Stimulated activated CD8-positive, alpha-beta memory T cell treated with anti-CD3 and anti-CD28 coated beads, Interleukin-15, amount 100 ng/mL, for 1 hour (primary cell): ENCODE data around the gene GATB.

Experiments used
- DNase-seq: peaks from one replicate; pipeline ENCODE4 v3.0.0-alpha.2; 2020; ENCODE audit warnings: low read depth

GATB gene

DNA sequence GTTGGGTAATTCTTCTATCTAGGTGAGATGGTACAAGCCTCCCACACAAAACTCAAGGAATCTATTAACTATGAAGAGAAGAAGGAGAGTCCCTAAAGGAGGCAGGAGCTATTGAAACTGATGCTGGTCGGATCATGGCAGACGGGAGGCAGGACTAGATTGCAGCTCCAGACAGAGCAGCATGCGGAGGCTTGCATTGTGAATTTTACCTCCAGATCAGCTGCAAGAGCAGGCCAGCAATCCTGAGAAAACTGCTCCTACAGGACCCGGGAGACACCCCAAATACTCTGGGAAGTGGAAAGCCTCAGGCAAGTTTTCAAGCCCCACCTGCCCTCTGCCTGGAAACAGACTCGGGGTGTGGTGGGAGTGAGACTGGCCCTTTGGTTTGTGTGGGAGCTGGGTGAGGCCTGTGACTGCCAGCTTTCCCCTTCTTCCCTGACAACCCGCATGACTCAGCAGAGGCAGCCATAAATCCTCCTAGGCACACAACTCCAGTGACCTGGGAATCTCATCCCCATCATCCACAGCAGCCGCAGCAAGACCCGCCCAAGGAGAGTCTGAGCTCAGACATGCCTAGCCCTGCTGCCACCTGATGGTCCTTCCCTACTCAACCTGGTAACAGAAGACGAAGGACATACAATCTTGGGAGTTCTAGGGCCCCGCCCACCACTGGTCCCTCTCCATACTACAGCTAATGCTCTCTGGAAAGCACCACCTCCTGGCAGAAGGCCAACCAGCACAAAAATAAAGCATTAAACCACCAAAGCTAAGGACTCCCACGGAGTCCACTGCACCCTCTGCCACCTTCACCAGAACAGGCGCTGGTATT, 30.9 kb downstream of the GATB start:
- DNase-seq = no peak

DNA sequence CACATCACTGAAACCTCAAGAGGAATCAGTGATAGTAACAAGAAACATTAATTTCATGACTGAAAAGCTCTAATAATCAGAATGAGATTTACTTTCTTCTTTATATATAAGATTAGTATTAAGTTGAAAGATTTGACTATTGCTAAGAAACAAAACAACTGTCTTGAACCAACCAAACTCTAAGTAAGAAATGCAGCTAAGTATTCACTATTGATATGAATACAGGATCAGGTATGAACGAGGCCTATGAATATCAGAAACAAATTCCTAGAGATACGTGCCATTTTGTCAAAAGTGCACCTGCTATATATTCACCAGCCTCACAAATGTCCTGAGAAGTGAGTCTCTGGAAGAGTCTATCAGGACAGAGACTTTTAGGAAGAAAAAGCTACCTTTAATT, 32.1 kb downstream of the GATB start:
- DNase-seq = no peak

DNA sequence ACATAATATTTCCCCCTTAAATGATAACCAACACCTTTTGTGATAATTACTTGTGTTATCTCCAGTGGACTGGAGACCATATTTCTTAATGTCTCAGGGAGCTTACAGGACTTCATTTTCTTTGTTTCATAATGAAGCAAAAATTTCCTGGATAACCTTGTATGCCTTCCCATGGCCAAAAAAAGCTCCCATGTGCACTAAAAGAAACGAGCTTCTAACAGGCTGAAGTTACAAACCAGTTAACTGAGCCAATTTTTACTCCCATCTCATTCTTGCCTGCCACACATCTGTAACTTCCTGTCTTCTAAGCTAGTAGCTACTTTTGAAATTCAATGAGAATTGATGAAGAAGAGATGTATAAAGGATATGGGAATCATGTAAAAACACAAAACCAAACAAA, 32.8 kb downstream of the GATB start:
- no peak for DNase-seq

- DNase-seq = no peak
Observed at GRCh38 chr4:151727365-151727764, 33.4 kb downstream of the GATB start.

DNA sequence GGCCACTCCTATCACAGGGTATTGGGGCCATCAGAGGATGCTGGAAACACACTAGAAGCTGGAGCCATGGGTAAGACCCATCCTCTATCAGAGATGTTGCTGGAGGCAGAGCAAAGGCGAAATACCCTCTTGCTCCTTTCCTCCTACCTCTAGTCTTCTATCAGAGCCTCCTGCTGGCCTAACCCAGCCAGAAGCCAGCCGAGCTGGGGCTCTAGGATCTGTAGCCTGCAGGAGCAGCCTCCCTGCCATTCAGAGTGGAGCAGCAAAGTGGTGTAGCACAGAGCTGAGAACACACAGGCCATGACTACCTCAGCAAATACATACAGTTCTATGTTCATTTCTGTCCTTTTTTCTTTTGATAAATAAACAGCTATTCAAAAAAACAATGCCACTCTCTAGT, 35.7 kb downstream of the GATB start:
- no peak for DNase-seq

- DNase-seq = no peak
Observed at GRCh38 chr4:151721916-151722315, 38.9 kb downstream of the GATB start.

GRCh38 chr4:151721466-151721865, 39.3 kb downstream of the GATB start:
- DNase-seq = no peak

DNA sequence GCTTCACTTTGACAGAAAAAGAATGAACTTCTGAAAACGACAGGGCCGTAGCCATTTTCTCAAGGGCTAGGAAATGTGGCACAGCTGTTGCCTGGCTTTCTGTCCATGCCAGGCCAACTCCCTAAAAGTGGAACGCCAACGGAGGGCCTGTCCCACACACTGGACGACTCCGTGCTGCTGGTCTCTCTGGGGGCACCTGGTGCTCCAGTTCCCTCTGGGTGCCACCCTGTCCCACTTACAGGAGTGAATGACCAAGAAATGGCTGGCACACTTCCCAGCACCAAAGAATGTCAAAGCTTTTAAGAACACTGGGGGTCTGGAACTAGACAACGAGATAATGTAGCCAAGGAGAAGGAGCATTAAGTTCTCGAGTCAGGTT, 40.9 kb downstream of the GATB start:
- no peak for DNase-seq

- no peak for DNase-seq
Observed at GRCh38 chr4:151718984-151719955, 41.5 kb downstream of the GATB start.

DNA sequence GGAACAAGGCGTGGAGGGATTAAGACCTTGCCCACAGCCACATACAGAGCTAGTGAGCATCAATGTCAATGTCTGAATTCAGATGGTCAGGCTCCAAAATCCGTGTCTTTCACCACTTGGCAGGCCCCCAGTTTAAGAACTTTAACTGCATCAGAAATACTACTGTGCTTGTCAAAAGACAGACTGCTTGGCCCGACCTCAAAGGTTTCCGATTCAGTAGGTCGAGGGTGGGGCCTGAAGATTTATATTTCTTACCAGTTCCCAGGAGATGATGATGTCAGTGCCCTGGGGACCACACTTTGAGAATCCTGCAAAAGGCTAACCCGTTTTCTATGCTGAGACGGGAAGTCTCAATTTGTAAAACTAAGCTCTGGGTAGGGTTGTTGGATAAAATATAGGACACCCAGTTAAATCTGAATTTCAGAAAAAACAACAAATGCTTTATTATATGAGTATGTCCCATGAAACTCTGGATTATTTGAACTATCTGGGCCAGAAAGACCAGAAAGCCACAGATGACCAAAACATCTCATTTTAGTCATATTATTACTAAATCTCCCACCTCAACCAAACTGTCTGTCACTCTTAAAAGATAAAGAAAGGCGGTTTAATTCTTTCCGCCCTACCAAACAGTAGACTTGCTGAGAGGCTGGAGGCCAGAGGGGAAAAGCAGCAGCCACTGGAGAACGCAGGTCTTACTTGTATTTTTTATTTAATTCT, 42.7 kb downstream of the GATB start:
- no peak for DNase-seq

- DNase-seq = no peak
Observed at GRCh38 chr4:151717314-151717713, 43.5 kb downstream of the GATB start.

DNA sequence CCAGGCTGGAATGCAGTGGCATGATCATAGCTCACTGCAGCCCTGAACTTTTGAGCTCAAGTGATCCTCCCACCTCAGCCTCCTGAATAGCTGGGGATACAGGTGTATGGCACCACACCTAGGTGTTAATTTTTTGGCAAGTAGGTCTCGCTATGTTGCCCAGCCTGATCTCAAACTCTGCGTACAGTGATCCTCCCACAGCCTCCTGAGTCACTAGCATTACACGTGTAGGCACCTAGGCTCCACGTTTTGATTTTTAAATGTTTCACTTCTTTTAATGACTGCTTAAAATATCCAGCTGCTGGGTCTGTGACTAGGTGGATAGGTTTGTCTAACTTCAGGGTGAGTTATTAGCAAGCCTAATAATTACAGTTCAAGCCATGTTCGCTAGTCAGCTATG, 44.5 kb downstream of the GATB start:
- DNase-seq = no peak

DNA sequence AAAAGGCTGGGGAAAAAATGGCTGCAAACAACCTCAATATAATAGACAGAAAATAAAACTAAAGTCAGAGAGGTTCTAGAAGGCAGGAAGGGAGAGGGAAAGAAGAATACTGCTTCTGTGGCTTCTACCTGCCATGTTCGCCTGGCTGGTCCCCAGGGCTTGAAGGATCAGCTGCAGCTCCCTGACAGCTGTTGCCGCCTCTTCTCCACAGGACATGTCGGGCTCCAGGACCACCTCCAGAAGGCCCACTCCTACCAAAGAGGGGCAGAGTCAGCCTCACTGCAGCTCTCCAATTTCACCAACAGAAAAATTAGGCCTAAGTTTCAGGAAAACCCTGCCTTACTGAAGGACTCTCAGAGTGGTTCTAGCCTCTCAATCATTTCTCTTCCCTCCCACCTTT, 44.9 kb downstream of the GATB start:
- DNase-seq = no peak

DNA sequence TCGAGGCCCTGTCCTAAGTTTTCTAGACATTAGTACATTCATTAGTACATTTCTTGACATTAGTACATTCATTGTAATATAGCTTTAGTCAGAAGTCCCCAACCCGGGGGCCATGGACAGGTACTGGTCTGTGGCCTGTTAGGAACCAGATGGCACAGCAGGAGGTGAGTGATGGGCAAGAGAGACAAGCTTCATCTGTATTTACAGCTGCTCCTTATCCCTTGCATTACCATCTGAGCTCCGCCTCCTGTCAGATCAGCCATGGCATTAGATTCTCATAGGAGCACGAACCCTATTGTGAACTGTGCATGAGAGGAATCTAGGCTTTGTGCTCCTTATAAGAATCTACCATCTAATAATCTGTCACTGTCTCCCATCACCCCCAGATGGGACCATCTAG, 48.0 kb downstream of the GATB start:
- DNase-seq = no peak

DNA sequence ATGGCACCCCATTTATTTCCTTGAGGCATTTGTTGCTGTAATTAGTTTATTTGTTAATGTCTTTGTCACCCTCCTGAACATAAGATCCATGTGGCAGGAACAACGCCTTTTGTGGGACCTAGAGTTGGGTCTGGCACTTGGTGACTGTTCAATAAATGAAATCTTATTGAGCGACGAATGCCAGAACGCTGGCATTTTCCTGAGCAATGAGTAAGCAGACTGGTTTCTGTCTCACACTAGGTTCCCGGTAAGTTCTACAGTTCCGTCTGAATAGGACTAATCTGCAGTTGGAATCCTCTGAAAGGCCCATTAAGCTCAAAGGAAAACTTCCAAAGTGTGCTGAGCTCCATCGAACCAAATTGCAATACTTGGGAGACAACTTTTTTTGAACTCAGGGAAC, 49.2 kb downstream of the GATB start:
- DNase-seq = no peak

DNA sequence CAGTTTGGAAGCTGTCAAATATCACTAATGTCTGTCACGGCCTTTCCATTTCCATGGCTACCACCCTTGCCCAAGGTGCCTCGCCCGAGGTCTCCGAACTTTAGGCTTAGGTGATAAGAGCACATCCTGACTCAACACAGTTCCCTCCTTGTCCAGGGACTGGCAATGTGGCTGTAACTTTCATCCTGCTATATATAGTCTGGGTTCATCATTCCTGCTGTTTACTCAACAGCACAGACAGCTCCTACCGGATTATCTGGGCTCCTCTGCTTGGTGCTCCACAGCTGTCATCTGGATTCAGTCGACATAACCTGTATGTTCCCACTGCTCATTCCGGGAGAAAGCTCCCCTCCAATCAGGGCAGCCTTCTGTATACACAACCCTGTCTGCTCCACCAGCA, 51.2 kb downstream of the GATB start:
- no peak for DNase-seq

DNA sequence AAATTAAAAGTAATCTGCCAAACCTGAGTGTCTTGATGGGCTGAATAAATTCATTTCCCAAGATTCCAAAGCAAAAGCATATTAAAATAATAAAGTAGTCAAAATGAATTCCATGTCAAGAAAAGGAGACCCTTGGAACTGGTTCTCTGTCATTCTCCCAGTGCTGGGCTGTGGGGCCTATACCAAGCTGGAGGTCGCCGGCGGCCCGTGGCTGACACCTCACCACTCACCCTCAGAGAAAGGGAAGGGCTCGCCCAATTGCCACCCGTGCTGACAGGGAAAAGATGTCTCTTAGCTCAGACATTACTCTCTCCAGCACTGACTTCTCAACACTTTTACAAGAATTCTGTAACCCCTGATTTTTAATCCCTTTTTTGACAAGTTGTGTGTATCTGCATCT, 51.7 kb downstream of the GATB start:
- no peak for DNase-seq

- no peak for DNase-seq
Observed at GRCh38 chr4:151708100-151708499, 52.7 kb downstream of the GATB start.

DNA sequence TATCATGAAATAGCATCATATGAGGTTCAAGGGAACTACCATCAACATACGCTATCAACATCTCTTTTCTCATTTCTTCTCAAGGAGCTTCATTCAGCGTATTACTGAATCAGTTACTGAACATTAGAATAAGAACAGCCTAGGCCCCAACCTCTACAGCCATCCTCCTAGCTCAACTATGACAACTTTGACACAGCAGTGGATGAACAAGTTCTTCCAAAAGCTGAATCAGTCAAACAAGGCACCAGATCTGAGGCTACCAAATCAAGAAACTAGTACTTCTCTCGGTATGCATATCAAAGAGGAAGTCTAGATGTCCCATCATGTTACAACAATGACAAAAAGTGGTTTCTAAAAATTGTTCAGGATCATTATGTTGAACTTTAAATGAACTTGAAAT, 57.4 kb downstream of the GATB start:
- no peak for DNase-seq

GRCh38 chr4:151702256-151702655, 58.6 kb downstream of the GATB start:
- DNase-seq = no peak

DNA sequence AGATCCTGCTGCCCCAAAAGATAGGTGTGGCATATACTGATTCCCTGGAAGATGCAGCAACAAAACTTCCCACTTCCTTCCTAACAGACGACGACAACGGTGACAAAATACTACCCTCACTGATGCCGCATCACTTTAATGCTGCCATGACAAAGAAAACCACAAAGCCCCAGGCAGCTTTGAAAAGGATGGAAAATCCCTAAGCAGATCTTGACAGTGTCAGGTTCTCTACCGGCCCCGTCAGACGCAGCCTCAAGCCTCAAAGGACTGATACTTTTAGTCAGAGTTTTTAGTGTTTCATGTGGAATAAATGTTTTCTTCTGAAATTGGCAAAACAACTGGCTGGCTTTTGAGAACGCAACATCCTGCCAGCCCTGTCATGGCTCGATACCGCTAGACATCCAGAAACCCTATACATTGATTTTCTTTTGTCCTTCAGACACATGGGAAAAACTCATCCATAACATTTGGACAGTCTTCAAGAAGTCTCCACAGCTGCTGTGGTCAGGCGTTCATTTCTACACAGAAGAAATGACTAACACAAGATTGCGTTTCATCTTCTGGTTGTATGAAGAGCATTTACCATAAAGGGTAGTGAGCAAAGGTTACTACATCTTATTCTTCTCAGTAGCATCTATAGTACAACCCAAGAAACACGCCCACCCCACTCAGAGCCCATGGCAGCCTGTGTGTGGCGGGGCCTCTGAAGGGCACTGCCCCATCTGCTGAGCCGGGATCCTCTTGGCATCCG, 60.1 kb downstream of the GATB start:
- DNase-seq = no peak

DNA sequence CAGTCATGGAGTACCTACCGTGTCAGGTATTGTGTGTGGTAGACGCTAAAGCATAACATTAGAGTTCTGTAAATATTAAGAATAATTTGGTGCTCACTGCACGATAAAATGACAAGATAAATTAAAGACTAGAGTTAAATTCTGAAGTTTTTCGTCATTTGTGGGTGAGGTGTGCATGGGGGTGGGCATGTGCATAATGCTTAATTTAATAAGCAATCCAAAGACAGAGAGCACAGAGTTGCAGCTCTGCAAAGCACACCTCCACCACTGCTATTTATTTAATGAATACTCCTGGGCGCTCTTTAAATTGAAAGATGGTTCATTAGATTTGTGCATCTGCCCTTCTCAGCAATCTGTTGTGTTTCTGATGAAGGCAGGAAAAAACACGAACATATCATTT, 62.6 kb downstream of the GATB start:
- no peak for DNase-seq
